HCEC 1CT (cell line): ENCODE data around the gene UGGT2.
"Not testable (repeated sequence)": the region's sequence is repeated elsewhere in the genome, so short reads cannot be mapped to it uniquely, and the experiment has no call there.

Source experiments
- DNase-seq: peaks from one replicate; pipeline ENCODE4 v3.0.0-alpha.2; 2017

The UGGT2 gene

DNA sequence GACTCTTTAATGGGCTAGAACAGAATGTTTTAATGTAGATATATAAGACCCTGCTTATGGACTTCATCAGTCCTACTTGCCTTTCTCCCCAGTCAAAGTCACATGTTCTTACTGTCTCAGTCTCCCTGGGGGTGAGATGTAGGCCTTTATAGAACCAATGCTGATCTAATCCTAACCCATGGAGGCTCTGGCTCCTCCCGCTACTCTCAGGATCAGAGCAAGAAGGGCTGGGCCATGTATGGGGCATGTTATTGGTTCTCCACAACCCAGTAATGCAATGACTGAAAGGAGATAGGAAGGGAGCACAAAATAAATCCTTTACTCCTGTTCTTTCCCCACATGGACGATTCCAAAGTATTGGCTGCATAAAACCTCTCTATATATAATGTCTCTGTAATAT lies 82.3 kb downstream of the UGGT2 start:
- DNase-seq: no peak

- no peak for DNase-seq
Observed at GRCh38 chr13:95968906-95969305, 84.3 kb downstream of the UGGT2 start.

GRCh38 chr13:95957331-95957730 lies 95.9 kb downstream of the UGGT2 start:
- DNase-seq: no peak

DNA sequence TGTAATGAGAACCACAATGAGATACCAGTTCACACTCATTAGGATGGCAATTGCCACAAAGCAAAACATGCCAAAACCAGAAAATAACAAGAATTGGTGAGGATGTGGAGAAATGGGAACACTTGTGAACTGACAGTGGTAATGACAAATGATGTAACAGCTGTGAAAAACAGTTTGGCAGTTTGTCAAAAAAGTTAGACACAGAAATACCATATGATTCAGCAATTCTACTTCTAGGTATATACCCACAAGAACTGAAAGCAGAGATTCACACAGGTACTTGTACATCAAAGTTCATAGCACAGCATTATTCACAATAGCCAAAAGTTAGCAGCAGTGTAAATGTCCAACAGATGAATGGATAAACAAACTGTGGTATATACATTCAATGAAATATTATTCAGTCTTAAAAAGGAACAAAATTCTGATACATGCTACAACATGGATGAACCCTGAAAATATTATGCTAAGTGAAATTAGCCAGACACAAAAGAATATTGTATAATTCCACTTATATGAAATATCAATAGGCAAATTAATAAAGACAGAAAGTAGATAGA lies 96.5 kb downstream of the UGGT2 start:
- DNase-seq: peak; percentile 1

GRCh38 chr13:95955719-95956118 lies 97.5 kb downstream of the UGGT2 start:
- no peak for DNase-seq

GRCh38 chr13:95955255-95955654 lies 97.9 kb downstream of the UGGT2 start:
- no peak for DNase-seq

DNA sequence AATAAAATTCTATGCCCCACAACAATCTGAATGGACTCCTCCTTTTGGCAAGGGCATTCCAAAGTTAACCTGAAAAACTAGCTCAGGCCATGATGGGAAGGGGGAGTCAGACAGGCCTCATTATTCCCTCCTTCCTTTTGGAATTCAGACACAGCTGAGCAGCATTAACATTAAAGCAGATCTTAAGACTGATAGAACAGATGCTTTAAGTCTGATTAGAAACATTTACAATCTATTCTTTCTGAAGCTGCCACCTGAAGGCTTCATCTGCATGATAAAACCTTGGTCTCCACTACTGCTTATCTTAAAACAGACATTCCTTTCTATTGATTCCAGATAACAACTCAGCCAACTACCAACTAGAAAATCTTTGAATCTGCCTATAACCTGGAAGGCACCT lies 98.9 kb downstream of the UGGT2 start:
- DNase-seq: no peak

- DNase-seq: no peak
Observed at GRCh38 chr13:95950103-95950502, 103.1 kb downstream of the UGGT2 start.

- peak; percentile 39 for DNase-seq
Observed at GRCh38 chr13:95948656-95949055, 104.5 kb downstream of the UGGT2 start.

- no peak for DNase-seq
Observed at GRCh38 chr13:95937714-95938320, 115.4 kb downstream of the UGGT2 start.

- DNase-seq: no peak
Observed at GRCh38 chr13:95931300-95932025, 121.7 kb downstream of the UGGT2 start.

- no peak for DNase-seq
Observed at GRCh38 chr13:95929430-95929829, 123.8 kb downstream of the UGGT2 start.

DNA sequence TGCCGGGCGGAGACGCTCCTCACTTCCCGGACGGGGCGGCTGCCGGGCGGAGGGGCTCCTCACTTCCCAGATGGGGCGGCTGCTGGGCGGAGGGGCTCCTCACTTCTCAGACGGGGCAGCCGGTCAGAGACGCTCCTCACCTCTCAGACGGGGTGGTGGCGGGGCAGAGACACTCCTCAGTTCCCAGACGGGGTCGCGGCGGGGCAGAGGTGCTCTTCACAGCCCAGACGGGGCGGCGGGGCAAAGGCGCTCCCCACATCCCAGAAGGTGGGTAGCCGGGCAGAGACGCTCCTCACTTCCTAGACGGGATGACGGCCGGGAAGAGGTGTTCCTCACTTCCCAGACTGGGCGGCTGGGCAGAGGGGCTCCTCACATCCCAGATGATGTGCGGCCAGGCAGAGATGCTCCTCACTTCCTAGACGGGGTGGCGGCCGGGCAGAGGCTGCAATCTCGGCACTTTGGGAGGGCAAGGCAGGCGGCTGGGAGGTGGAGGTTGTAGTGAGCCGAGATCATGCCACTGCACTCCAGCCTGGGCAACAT lies 124.8 kb downstream of the UGGT2 start:
- DNase-seq: not testable (repeated sequence)

- DNase-seq: no peak
Observed at GRCh38 chr13:95926231-95926630, 127.0 kb downstream of the UGGT2 start.

DNA sequence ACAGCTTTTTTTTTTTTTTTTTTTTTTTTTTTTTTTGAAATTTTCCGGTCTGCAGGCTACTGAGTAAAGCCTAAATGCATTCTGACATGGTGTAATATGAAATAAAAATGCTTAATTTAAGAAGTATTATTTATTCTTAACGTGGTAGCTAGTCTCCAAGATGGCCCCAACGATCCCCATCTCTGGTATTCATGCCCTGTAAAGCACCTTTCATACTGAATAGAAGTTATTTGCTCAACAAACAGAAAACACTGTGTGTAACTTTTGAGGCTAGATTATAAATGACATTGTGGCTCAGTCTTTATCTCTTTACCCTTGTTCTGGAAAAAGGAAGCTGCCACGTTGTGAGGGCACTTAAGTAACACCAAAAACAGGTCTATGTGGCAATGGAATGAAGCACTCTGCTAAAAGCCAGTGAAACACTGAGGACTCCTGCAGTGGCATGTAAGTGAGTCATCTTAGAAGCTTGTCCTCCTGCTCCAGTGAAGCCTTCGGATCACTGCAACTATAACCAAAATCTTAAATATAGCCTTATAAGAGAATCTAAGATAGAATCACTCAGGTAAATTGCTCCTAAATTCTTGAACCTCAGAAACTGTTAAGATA lies 128.7 kb downstream of the UGGT2 start:
- peak; percentile 83 for DNase-seq

- DNase-seq: peak; percentile 2
Observed at GRCh38 chr13:95921485-95921884, 131.7 kb downstream of the UGGT2 start.

- DNase-seq: no peak
Observed at GRCh38 chr13:95920485-95920884, 132.7 kb downstream of the UGGT2 start.

GRCh38 chr13:95918860-95919259 lies 134.3 kb downstream of the UGGT2 start:
- no peak for DNase-seq

GRCh38 chr13:95914991-95915501 lies 138.2 kb downstream of the UGGT2 start:
- DNase-seq: no peak

DNA sequence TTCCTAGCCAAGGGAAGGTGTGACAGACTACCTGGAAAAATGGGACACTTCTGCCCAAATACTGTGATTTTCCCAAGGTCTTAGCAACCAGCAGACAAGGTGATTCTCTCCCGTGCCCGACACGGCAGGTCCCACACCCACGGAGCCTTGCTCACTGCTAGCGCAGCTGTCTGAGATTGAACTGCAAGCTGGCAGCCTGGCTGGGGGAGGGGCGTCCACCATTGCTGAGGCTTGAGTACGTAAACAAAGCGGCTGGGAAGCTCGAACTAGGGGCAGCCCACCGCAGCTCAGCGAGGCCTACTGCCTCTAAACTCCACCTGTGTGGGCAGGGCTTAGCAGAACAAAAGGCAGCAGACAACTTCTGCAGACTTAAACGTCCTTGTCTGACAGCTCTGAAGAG lies 146.2 kb downstream of the UGGT2 start:
- no peak for DNase-seq

DNA sequence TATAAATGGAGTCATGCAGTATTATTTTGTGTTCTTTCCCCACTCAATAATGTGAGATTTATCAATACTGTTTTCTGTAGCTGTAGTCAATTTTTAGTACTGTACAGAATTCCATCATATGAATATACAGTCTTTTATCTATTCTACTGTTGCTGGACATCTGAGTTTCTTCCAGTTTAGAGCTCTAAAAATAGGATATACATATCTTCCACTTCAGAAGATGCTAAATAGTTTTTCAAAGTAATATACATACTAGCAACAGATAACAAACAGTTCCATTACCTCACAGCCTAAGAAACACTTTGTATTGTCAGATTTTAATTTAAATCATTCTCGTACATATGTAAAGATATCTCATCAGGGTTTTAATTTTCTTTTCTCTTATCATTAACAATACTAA lies 149.6 kb downstream of the UGGT2 start:
- no peak for DNase-seq

DNA sequence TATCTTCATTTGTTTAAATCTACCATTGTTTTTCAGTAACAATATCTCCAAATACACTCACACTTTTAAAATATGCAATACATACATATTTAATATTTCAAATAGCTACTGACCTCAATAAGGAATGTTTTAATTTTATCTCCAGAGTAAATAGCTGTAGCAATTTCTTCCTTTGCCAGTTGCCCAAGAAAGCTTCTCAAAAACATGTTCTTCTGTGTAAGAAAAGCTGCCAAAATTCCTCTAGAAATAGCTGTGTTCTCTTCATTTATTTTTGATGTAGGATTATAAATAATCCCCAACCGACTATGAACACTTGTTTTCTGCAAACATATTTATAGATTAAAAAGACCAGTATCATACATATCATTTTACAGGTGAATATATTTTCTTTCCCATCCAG lies 150.5 kb downstream of the UGGT2 start:
- no peak for DNase-seq

DNA sequence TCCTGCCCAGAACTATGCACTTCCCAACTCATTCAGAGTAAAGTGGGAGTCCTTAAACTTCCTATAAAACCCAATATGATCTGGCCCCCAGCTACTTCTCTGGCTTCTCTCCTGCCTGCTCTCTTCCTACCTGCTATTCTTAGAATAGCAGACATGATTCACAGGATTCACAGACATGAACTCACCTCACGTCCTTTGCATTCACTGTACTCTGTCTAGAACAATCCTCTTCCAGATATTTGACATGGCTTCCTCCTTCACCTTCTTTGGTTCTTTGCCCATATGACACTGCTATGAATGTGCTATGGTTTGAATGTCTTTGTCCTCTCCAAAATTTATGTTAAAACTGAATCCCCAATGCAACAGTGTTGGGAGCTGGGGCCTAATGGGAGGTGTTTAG lies 154.9 kb downstream of the UGGT2 start:
- no peak for DNase-seq

GRCh38 chr13:95896301-95896700 lies 156.9 kb downstream of the UGGT2 start:
- DNase-seq: peak; percentile 3
